ENCODE measurements around the gene COL4A4.
A peak's percentile ranks its signal among the peaks of the same experiment; 100 is the strongest.

COL4A4 gene

DNA sequence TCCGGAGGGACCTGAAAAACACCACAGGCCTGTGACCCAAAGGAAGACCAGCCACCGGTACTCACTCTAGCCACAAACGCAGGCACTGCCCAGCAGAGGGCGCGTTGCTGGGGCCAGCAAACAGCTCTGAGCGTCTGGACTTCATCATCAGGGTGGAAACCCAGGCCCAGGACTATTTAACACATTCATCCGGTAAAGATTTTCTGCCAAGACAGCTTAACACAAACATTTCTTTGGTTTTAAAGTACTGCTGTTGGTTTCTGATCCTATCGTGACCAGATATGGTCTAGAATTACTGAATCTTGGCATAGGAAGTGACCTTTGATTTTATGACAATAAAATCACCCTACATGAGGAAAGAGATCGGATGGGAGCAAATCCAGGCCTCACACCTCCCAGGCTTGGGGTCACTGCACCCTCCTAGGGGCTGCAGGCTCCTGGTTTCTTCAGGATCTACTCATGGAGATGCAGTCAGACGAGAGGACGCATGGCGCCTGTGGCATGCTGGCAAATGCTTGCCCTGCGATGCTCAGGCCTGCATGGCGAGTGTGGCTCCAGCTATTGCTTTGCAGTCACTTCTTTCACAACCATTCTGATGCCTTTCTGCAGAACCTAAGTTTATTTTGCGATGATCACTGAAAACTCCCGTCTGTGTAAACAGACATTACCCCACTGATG lies 130.4 kb downstream of the COL4A4 start:
- no peak for DNase-seq (ENCODE audit: low spot score in 2 of 2)
- no peak overlapping the region for H3K4me3 Mint-ChIP-seq
- ATAC-seq (replicated peaks; ENCODE audit: extremely low read depth, poor library complexity, severe bottlenecking) = no peak
- peaks cover 9% of the 10 kb centered on the region for H3K4me1 Mint-ChIP-seq
- no peak overlapping the region for H3K27ac Mint-ChIP-seq (ENCODE audit: low read depth)
- no peaks in the 10 kb centered on the region for H3K36me3 Mint-ChIP-seq (ENCODE audit: insufficient read depth)
- H3K9me3 Mint-ChIP-seq = no peaks in the 10 kb centered on the region
- peaks cover 34% of the 10 kb centered on the region for H3K27me3 Mint-ChIP-seq

GRCh38 chr2:227031379-227031778 lies 132.6 kb downstream of the COL4A4 start:
- Mint-ChIP-seq H3K9me3 (no peaks in the 10 kb centered on the region), H3K36me3 (ENCODE audit: insufficient read depth) (no peaks in the 10 kb centered on the region), H3K27ac (ENCODE audit: low read depth) (no peak overlapping the region), H3K27me3 (peaks cover 29% of the 10 kb centered on the region), H3K4me3 (no peak overlapping the region), H3K4me1 (peaks cover 9% of the 10 kb centered on the region)
- peak; percentile 43 for ATAC-seq (replicated peaks; ENCODE audit: extremely low read depth, poor library complexity, severe bottlenecking)
- no peak for DNase-seq (ENCODE audit: low spot score in 2 of 2)

DNA sequence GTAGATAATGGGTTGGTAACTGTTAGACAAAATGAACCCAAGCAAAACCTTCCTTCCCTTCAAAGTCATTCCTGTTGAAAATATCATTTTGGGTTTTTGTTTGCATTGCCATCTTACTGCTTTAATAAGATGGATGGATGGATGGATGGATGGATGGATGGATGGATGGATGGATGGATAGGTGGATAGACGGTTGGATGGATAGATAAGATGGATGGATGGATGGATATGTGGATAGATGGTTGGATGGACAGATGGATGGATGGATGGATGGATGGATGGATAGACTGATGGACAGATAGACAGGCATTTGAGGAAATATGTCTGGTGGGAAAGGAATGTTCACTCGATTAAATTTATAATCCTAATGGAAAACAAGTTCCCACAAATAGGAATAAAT lies 133.2 kb downstream of the COL4A4 start:
- H3K4me1 Mint-ChIP-seq = peaks cover 9% of the 10 kb centered on the region
- no peak overlapping the region for H3K4me3 Mint-ChIP-seq
- no peaks in the 10 kb centered on the region for H3K9me3 Mint-ChIP-seq
- peaks cover 29% of the 10 kb centered on the region for H3K27me3 Mint-ChIP-seq
- no peak for ATAC-seq (replicated peaks; ENCODE audit: extremely low read depth, poor library complexity, severe bottlenecking)
- no peaks in the 10 kb centered on the region for H3K36me3 Mint-ChIP-seq (ENCODE audit: insufficient read depth)
- H3K27ac Mint-ChIP-seq (ENCODE audit: low read depth) = no peak overlapping the region
- no peak for DNase-seq (ENCODE audit: low spot score in 2 of 2)

GRCh38 chr2:227029426-227030105 lies 134.4 kb downstream of the COL4A4 start:
- Mint-ChIP-seq H3K36me3 (ENCODE audit: insufficient read depth) (no peaks in the 10 kb centered on the region), H3K4me1 (peaks cover 9% of the 10 kb centered on the region), H3K4me3 (no peak overlapping the region), H3K27me3 (peaks cover 33% of the 10 kb centered on the region), H3K27ac (ENCODE audit: low read depth) (no peak overlapping the region), H3K9me3 (no peaks in the 10 kb centered on the region)
- ATAC-seq (replicated peaks; ENCODE audit: extremely low read depth, poor library complexity, severe bottlenecking) = no peak
- DNase-seq (ENCODE audit: low spot score in 2 of 2) = no peak

GRCh38 chr2:227025510-227025909 lies 138.5 kb downstream of the COL4A4 start:
- ATAC-seq (replicated peaks; ENCODE audit: extremely low read depth, poor library complexity, severe bottlenecking) (no peak), DNase-seq (ENCODE audit: low spot score in 2 of 2) (no peak)
- no peaks in the 10 kb centered on the region for H3K36me3 Mint-ChIP-seq (ENCODE audit: insufficient read depth)
- no peak overlapping the region for H3K27ac Mint-ChIP-seq (ENCODE audit: low read depth)
- H3K27me3 Mint-ChIP-seq = peaks cover 47% of the 10 kb centered on the region
- no peak overlapping the region for H3K4me3 Mint-ChIP-seq
- H3K9me3 Mint-ChIP-seq = no peaks in the 10 kb centered on the region
- no peaks in the 10 kb centered on the region for H3K4me1 Mint-ChIP-seq

GRCh38 chr2:227022608-227023007 lies 141.4 kb downstream of the COL4A4 start:
- peaks cover 56% of the 10 kb centered on the region for H3K27me3 Mint-ChIP-seq
- no peak overlapping the region for H3K4me3 Mint-ChIP-seq
- no peaks in the 10 kb centered on the region for H3K4me1 Mint-ChIP-seq
- H3K36me3 Mint-ChIP-seq (ENCODE audit: insufficient read depth) = no peaks in the 10 kb centered on the region
- no peak overlapping the region for H3K27ac Mint-ChIP-seq (ENCODE audit: low read depth)
- DNase-seq (ENCODE audit: low spot score in 2 of 2) = no peak
- no peak for ATAC-seq (replicated peaks; ENCODE audit: extremely low read depth, poor library complexity, severe bottlenecking)
- no peaks in the 10 kb centered on the region for H3K9me3 Mint-ChIP-seq

DNA sequence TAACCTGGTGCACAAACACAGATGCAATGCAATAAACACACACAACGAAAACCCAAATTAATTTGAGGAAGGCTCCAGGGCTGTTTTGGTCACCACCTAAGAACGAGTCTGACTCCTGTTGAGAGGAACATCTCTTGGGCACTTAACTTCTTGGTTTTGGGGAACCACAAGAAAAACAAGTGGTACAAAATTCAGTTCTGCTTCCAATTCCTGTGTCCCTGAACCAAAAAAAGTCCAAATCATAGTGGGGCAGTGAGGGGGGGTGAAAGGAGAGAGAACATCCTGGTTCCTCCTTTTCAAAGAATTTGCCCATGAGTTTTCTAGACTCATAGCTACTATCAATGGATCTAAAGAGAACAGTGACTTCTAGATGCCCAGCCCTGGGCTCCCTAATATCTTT lies 143.6 kb downstream of the COL4A4 start:
- Mint-ChIP-seq H3K27me3 (peaks cover 50% of the 10 kb centered on the region), H3K4me3 (no peak overlapping the region), H3K9me3 (no peaks in the 10 kb centered on the region), H3K36me3 (ENCODE audit: insufficient read depth) (no peaks in the 10 kb centered on the region), H3K4me1 (no peaks in the 10 kb centered on the region), H3K27ac (ENCODE audit: low read depth) (no peak overlapping the region)
- DNase-seq (ENCODE audit: low spot score in 2 of 2) (no peak), ATAC-seq (replicated peaks; ENCODE audit: extremely low read depth, poor library complexity, severe bottlenecking) (no peak)

DNA sequence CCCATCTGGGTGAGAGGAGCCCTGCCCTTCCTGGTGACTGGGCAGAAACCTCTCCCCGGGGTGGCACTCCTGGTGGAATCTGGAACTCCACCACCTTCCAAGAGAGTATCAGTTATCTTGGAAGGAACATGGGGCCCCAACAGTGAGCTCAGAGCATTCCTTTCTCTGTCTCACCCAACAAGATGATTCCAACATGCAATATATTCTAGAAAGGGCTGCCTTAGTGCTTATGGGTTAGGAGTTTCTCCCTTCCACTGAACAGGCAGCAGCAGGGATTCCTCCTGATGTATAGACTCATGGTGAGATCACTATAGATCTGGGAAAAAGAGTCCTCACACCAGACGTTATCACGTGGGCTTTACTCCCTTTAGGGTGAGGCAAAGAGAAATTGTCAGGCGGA lies 147.1 kb downstream of the COL4A4 start:
- H3K9me3 Mint-ChIP-seq = no peaks in the 10 kb centered on the region
- no peak for DNase-seq (ENCODE audit: low spot score in 2 of 2)
- no peaks in the 10 kb centered on the region for H3K4me1 Mint-ChIP-seq
- H3K4me3 Mint-ChIP-seq = no peak overlapping the region
- H3K36me3 Mint-ChIP-seq (ENCODE audit: insufficient read depth) = no peaks in the 10 kb centered on the region
- H3K27me3 Mint-ChIP-seq = peaks cover 52% of the 10 kb centered on the region
- ATAC-seq (replicated peaks; ENCODE audit: extremely low read depth, poor library complexity, severe bottlenecking) = no peak
- no peak overlapping the region for H3K27ac Mint-ChIP-seq (ENCODE audit: low read depth)

DNA sequence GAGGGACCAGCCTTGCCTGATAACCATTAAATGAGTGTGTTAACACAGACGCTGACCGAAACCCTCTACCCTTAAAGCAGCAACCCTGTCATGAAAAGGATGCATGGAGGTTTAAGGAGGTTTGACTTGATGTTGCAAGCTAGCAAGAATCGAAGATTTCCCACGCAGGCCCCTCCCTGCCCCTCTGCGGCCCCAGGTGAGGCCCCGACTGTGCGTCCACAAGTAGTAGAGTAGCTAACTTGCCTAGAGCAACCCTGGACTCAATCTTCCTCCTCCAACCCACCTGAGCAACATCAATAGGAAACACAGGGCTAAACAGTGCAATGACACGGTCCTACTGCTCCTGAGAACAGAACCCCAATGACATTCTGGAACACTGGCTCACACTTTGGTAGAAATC lies 150.1 kb downstream of the COL4A4 start:
- H3K27me3 Mint-ChIP-seq = peaks cover 29% of the 10 kb centered on the region
- no peaks in the 10 kb centered on the region for H3K9me3 Mint-ChIP-seq
- DNase-seq (ENCODE audit: low spot score in 2 of 2) (no peak), ATAC-seq (replicated peaks; ENCODE audit: extremely low read depth, poor library complexity, severe bottlenecking) (no peak)
- H3K4me1 Mint-ChIP-seq = no peaks in the 10 kb centered on the region
- no peak overlapping the region for H3K4me3 Mint-ChIP-seq
- no peak overlapping the region for H3K27ac Mint-ChIP-seq (ENCODE audit: low read depth)
- no peaks in the 10 kb centered on the region for H3K36me3 Mint-ChIP-seq (ENCODE audit: insufficient read depth)

GRCh38 chr2:227013330-227013729 lies 150.7 kb downstream of the COL4A4 start:
- H3K27ac Mint-ChIP-seq (ENCODE audit: low read depth) = no peak overlapping the region
- H3K27me3 Mint-ChIP-seq = peaks cover 23% of the 10 kb centered on the region
- no peak for ATAC-seq (replicated peaks; ENCODE audit: extremely low read depth, poor library complexity, severe bottlenecking)
- H3K4me1 Mint-ChIP-seq = no peaks in the 10 kb centered on the region
- no peaks in the 10 kb centered on the region for H3K9me3 Mint-ChIP-seq
- DNase-seq (ENCODE audit: low spot score in 2 of 2) = no peak
- no peak overlapping the region for H3K4me3 Mint-ChIP-seq
- H3K36me3 Mint-ChIP-seq (ENCODE audit: insufficient read depth) = no peaks in the 10 kb centered on the region

DNA sequence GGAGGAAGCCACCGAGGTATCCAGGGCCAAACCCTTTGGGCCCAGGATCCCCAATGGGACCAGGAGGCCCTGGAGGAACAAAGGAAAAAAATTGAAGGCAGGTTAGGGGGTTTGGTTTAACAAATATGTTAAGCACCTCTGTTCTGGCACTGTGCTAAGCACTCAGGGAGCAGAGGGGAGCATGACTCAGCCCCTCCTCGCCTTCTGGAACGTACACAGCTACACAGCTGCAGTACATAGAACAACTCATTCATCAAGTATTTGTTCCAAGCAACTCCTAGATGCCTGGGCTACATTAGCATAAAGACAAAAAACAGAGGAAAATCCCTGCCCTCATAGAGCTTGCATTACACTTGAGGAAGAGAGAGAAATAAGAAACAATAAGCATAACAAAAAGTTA lies 153.6 kb downstream of the COL4A4 start:
- ATAC-seq (replicated peaks; ENCODE audit: extremely low read depth, poor library complexity, severe bottlenecking) (no peak), DNase-seq (ENCODE audit: low spot score in 2 of 2) (no peak)
- H3K27me3 Mint-ChIP-seq = peaks cover 10% of the 10 kb centered on the region
- no peaks in the 10 kb centered on the region for H3K36me3 Mint-ChIP-seq (ENCODE audit: insufficient read depth)
- H3K27ac Mint-ChIP-seq (ENCODE audit: low read depth) = no peak overlapping the region
- no peak overlapping the region for H3K4me3 Mint-ChIP-seq
- H3K9me3 Mint-ChIP-seq = no peaks in the 10 kb centered on the region
- no peaks in the 10 kb centered on the region for H3K4me1 Mint-ChIP-seq

- H3K27me3 Mint-ChIP-seq = no peaks in the 10 kb centered on the region
- H3K36me3 Mint-ChIP-seq (ENCODE audit: insufficient read depth) = no peaks in the 10 kb centered on the region
- ATAC-seq (replicated peaks; ENCODE audit: extremely low read depth, poor library complexity, severe bottlenecking) (no peak), DNase-seq (ENCODE audit: low spot score in 2 of 2) (no peak)
- H3K4me1 Mint-ChIP-seq = no peaks in the 10 kb centered on the region
- no peaks in the 10 kb centered on the region for H3K9me3 Mint-ChIP-seq
- H3K27ac Mint-ChIP-seq (ENCODE audit: low read depth) = no peak overlapping the region
- no peak overlapping the region for H3K4me3 Mint-ChIP-seq
Measured at GRCh38 chr2:227007940-227008339, 156.1 kb downstream of the COL4A4 start.

DNA sequence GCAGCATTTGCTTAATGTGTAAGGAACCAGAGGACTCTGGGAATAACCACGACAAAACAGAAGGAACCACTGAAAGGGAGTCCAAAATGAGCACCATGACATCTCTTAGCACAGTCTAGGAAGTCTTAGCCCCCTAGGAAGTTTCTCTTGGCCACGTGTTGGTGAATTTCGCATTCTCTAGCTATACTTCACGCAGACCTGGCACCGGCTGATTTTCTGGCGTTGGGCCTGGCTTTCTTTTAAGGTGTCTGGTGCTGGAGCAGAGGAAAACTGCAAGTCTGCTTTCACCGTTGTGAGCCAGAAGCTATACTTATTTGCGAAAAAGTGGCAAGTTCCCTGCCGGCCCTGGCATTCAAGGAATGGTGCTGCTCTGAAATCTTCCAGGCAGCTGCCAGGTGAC lies 156.9 kb downstream of the COL4A4 start:
- no peak for ATAC-seq (replicated peaks; ENCODE audit: extremely low read depth, poor library complexity, severe bottlenecking)
- H3K36me3 Mint-ChIP-seq (ENCODE audit: insufficient read depth) = no peaks in the 10 kb centered on the region
- H3K27ac Mint-ChIP-seq (ENCODE audit: low read depth) = no peak overlapping the region
- no peaks in the 10 kb centered on the region for H3K27me3 Mint-ChIP-seq
- no peak for DNase-seq (ENCODE audit: low spot score in 2 of 2)
- no peak overlapping the region for H3K4me3 Mint-ChIP-seq
- H3K9me3 Mint-ChIP-seq = no peaks in the 10 kb centered on the region
- no peaks in the 10 kb centered on the region for H3K4me1 Mint-ChIP-seq
